LNCaP clone FGC (cell line): ENCODE results near the gene DUSP14.

Experiments used
- DNase-seq: peaks from one replicate; pipeline ENCODE4 v3.0.0-alpha.2; 2011; ENCODE audit warnings: low read depth
- H3K4me3 ChIP-seq: 2 replicates; pipeline ENCODE4 v1.5.1; 2011; ENCODE audit warnings: mild to moderate bottlenecking, low read depth, low read length, control low read depth
- CTCF ChIP-seq: IDR thresholded peaks from 2 replicates; pipeline ENCODE4 v1.5.1; 2012; ENCODE audit warnings: mild to moderate bottlenecking; ENCODE audit not compliant: control insufficient read depth, insufficient read depth; ENCODE audit errors: extremely low read depth

The DUSP14 gene

GRCh38 chr17:37483311-37484039 is 6.2 kb upstream of the DUSP14 start:
- no peak overlapping the region for H3K4me3 ChIP-seq
- DNase-seq, result no peak
- TF ChIP-seq CTCF, result no peak

- no peak for DNase-seq
- TF ChIP-seq CTCF, result no peak
- H3K4me3 ChIP-seq, result no peak overlapping the region
Observed at GRCh38 chr17:37485938-37486570, 3.6 kb upstream of the DUSP14 start.

GRCh38 chr17:37488009-37488604 is 1.6 kb upstream of the DUSP14 start:
- DNase-seq, result peak; percentile 81
- H3K4me3 ChIP-seq, result peak overlapping the region; percentile 76

GRCh38 chr17:37488607-37489196 is 989 bp upstream of the DUSP14 start:
- TF ChIP-seq CTCF, result no peak
- H3K4me3 ChIP-seq, result peak overlapping the region; percentile 76
- DNase-seq, result peak; percentile 92

More at GRCh38 chr17:37488009-37488604, 1.6 kb upstream of the DUSP14 start:
- no peak for TF ChIP-seq CTCF

- H3K4me3 ChIP-seq, result peak overlapping the region; percentile 57
- no peak for DNase-seq
- TF ChIP-seq CTCF, result peak; percentile 39
Observed at GRCh38 chr17:37490022-37490587, 414 bp downstream of the DUSP14 start.

GRCh38 chr17:37490638-37491614 is 1.2 kb downstream of the DUSP14 start:
- TF ChIP-seq CTCF, result no peak
- no peak for DNase-seq

More at GRCh38 chr17:37490638-37491614, 1.2 kb downstream of the DUSP14 start:
- H3K4me3 ChIP-seq, result peak overlapping the region; percentile 57
